ENCODE results near the gene CBFA2T2.

The CBFA2T2 gene

DNA sequence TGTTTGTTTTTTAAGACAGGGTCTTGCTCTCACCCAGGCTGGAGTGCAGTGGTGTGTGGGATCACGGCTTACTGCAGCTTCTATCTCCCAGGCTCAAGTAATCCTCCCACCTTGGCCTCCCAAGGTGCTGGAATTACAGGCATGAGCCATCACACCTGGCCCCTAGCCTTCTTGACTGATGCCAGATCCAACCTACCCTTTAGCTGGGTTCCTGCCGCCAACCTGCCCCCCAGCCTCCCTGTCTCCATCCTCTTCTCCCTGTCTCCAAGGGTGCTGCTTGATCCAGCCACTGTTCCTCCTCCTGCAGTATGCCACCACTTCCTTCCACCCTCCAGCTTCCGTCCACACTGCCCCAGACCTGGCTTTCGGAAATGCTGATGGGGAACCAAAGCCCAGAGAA lies 169.0 kb downstream of the CBFA2T2 start:
- DNase-seq (ENCODE audit: low read depth), result no peak
- TF ChIP-seq, protein P1, sequence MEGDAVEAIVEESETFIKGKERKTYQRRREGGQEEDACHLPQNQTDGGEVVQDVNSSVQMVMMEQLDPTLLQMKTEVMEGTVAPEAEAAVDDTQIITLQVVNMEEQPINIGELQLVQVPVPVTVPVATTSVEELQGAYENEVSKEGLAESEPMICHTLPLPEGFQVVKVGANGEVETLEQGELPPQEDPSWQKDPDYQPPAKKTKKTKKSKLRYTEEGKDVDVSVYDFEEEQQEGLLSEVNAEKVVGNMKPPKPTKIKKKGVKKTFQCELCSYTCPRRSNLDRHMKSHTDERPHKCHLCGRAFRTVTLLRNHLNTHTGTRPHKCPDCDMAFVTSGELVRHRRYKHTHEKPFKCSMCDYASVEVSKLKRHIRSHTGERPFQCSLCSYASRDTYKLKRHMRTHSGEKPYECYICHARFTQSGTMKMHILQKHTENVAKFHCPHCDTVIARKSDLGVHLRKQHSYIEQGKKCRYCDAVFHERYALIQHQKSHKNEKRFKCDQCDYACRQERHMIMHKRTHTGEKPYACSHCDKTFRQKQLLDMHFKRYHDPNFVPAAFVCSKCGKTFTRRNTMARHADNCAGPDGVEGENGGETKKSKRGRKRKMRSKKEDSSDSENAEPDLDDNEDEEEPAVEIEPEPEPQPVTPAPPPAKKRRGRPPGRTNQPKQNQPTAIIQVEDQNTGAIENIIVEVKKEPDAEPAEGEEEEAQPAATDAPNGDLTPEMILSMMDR (conservative IDR thresholded peaks at IDR 0.05; ENCODE audit: low read depth, low read length), result no peak
- no peak overlapping the region for H3K4me3 ChIP-seq (ENCODE audit: low read length)

DNA sequence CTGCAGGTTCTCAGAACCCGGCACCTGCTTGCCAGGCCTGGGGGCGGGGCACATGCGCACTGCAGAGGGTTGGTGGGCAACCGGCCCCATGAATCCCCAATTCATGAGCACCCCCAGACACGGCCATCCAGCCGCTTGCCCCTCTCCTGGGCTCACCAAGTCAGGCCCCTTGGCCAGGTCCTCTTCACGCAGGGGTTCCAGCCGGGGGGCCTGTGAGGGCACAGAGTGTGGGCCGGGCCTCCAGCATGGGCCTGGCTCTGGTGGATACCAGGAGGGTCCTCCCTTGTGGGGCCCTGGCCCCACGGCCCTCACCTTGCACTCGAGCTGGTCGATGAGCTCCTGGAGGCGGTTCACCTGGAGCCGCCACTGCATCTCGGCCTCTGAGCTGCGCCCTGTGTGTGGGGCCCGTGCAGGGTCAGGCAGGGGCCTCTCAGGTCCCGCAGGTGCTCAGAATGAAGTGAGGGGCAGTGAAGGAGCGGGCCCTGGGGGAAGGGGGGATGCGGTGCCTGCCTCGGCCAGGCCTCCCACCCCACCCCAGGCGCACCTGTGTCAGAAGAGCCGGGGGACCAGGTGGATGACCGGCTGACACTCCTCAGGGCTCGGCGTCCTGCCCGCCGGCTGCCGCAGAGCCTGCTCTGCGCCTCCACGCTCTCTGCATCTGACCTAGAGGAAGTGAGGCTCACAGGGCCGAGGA lies 169.6 kb downstream of the CBFA2T2 start:
- H3K4me3 ChIP-seq (ENCODE audit: low read length), result no peak overlapping the region
- DNase-seq (ENCODE audit: low read depth), result no peak
- TF ChIP-seq, protein P1 (conservative IDR thresholded peaks at IDR 0.05; ENCODE audit: low read depth, low read length), result no peak

DNA sequence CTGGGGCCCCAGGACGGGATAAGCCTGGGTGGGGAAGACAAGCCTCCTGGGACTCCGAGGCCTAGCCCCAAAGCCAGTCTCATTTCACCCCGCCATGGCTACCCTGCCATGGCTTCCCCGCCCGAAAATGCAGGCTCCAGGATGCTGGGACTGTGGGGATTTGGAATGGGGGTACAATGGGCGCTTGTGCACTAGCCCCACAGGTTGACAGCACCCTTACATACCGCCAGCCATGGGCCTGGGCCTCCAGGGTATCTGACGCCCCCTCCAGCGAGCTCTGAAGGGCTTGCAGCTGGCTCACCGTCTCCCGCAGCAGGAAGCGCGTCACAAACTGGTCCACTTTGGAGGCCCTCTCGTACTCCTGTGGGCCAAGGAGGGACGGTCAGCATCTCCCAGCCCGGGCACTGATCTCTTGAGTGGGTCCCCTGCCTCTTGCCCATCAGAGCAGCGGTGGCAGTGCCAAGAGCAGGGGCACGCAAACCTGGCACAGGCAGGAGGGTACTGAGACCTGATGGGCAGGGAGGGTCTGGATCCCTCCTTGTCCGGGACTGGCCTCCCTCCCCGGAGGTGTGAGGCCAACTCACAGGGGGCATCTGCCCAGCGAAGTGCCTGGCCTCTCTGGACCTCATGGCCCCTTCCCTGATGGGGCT lies 170.3 kb downstream of the CBFA2T2 start:
- H3K4me3 ChIP-seq (ENCODE audit: low read length), result no peak overlapping the region
- TF ChIP-seq, protein P1 (conservative IDR thresholded peaks at IDR 0.05; ENCODE audit: low read depth, low read length), result no peak
- DNase-seq (ENCODE audit: low read depth), result no peak

DNA sequence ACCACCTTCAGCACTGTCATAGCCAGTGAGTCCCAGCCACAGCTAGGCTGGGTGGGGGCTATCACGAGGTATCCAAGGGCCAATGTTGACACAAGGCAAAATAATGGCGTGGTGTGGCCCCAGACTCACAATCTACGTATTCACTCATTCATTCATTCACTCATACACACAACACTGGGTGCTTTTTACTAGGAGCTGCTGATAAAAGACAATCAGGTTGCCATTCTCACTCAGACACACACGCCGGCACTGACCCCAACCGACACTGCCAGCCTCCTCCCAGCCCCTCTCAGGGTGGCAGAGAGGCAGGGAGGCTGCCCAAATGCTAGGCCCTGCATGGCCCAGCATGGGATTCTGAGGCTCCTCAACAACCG lies 170.8 kb downstream of the CBFA2T2 start:
- TF ChIP-seq, protein P1 (conservative IDR thresholded peaks at IDR 0.05; ENCODE audit: low read depth, low read length), result no peak
- no peak for DNase-seq (ENCODE audit: low read depth)
- no peak overlapping the region for H3K4me3 ChIP-seq (ENCODE audit: low read length)

DNA sequence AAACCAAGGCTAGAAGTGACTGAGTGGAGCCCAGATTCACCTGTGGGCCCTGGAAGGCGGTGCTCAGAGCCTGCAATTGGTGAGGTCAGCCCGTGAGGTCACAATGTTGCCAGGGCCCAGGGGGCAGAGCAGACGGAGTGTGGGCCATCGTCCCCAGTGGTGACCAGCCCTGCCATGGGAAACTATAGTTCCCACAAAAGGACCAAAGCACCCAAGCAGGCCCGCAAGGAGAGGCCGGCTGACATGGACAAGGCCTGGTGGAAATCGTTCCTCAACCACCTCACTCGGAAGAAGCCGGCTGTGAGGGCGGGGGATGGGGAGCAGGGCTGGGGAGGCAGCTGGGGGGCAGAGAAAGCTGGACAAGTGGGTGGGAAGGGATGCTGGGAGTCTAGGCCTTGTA lies 172.3 kb downstream of the CBFA2T2 start, which contains the start of gene C20orf144:
C20orf144 (plus strand) TSS at position 156 of the 400 bp plus-strand sequence; CDS start at position 175, 19 bp downstream.
- H3K4me3 ChIP-seq (ENCODE audit: low read length), result peak within 1 kb of the TSS; percentile 73
- DNase-seq (ENCODE audit: low read depth), result no peak
- TF ChIP-seq, protein P1 (conservative IDR thresholded peaks at IDR 0.05; ENCODE audit: low read depth, low read length), result no peak

DNA sequence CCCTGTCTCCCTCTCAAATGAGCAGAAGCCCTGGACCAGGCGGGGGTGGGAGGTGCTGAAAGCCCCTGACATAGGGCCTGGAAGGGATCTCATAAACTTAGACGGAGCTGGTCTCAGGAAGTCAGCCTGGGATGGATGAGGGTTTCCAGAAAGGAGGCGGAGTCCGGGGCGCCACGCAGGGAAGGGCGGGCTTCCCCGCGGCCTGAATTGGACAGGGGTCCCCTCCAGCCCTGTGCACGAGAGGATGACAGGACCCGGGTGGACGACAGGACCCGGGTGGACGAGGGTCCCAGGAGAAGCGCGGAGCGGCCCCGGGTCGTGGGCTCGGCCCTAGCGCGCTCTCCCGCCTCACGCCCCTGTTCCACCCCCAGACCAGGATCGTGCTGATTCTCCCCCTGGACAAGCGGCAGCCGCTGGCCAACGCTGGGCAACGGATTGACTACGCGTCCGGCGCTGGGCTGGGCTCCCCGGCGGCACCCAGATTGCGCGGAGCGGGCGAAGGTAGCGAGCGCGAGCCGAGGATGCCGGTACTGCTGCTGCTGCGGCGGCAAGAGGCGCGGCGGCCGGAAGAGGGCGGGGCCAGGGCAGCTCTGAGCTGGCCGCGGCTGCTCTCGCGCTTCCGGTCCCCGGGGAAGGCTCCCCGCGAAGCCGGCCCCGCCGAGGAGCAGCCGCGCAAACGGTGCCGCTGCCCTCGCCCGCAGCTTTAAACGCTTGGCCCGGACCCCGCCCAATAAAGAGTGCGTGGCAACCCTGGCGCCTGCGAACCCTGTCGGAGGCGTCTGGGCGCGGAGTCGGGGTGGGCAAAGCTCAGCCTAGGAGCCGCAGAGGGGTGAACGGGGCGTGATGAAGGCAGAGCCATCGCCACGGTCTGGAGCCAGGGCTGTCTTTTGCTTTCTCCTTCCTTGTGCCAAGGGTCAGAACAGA lies 173.5 kb downstream of the CBFA2T2 start:
- H3K4me3 ChIP-seq (ENCODE audit: low read length), result peak overlapping the region; percentile 73
- TF ChIP-seq, protein P1 (conservative IDR thresholded peaks at IDR 0.05; ENCODE audit: low read depth, low read length), result no peak
- no peak for DNase-seq (ENCODE audit: low read depth)

Measured in retinal pigment epithelial cell (primary cell).